ENCODE measurements around the gene MARCHF6.

Gene MARCHF6

GRCh38 chr5:10353241-10354047, at the start of gene MARCHF6:
MARCHF6 (plus strand) TSS chr5:10353695; CDS start chr5:10353899, 204 bp downstream.
- Histone ChIP-seq H3K4me3 (peak within 1 kb of the TSS; percentile 99), H3K27ac (peak within 1 kb of the TSS; percentile 97 to 100)
- TF ChIP-seq CTCF (IDR thresholded peaks at IDR 0.05) = no peak
- peak; percentile 94 for DNase-seq (ENCODE audit: low spot score)

- DNase-seq (ENCODE audit: low spot score) = no peak
- TF ChIP-seq CTCF (IDR thresholded peaks at IDR 0.05) = no peak
- no peak overlapping the region for H3K27ac ChIP-seq
Measured at GRCh38 chr5:10303699-10304170, 49.8 kb upstream of the MARCHF6 start.

GRCh38 chr5:10304932-10305331, 48.6 kb upstream of the MARCHF6 start:
- H3K27ac ChIP-seq = no peak overlapping the region
- DNase-seq (ENCODE audit: low spot score) = no peak
- no peak for TF ChIP-seq CTCF (IDR thresholded peaks at IDR 0.05)
- H3K4me3 ChIP-seq = no peak overlapping the region

More at GRCh38 chr5:10303699-10304170, 49.8 kb upstream of the MARCHF6 start:
- no peak overlapping the region for H3K4me3 ChIP-seq

GRCh38 chr5:10306114-10306513, 47.4 kb upstream of the MARCHF6 start:
- no peak overlapping the region for H3K27ac ChIP-seq

GRCh38 chr5:10306806-10307205, 46.7 kb upstream of the MARCHF6 start:
- DNase-seq (ENCODE audit: low spot score) = no peak
- H3K4me3 ChIP-seq = peak overlapping the region; percentile 92
- H3K27ac ChIP-seq = peak overlapping the region in 1 of 2 donors; percentile 94
- TF ChIP-seq CTCF (IDR thresholded peaks at IDR 0.05) = no peak

More at GRCh38 chr5:10306114-10306513, 47.4 kb upstream of the MARCHF6 start:
- no peak for TF ChIP-seq CTCF (IDR thresholded peaks at IDR 0.05)
- no peak overlapping the region for H3K4me3 ChIP-seq
- no peak for DNase-seq (ENCODE audit: low spot score)

- no peak for DNase-seq (ENCODE audit: low spot score)
- Histone ChIP-seq H3K27ac (peak within 1 kb of the TSS; percentile 63 to 94), H3K4me3 (peak within 1 kb of the TSS; percentile 92)
- no peak for TF ChIP-seq CTCF (IDR thresholded peaks at IDR 0.05)
Measured at GRCh38 chr5:10307206-10308148, 46.0 kb upstream of the MARCHF6 start, which contains the start of gene CMBL. CMBL (minus strand) TSS chr5:10307902; CDS start chr5:10290762, 17,140 bp downstream.

Data from coronary artery (tissue), 2 donors.